Bronchial epithelial cell (primary cell): ENCODE results near the gene OR2D2. TPM values are rescaled to one million over a fixed set of nuclear protein-coding genes. Genes with fewer than 3 reads are reported as not detected.
"Not testable (repeated sequence)": the region's sequence is repeated elsewhere in the genome, so short reads cannot be mapped to it uniquely, and the experiment has no call there.

Experiments
- DNase-seq: peaks from one replicate; pipeline ENCODE4 v3.0.0-alpha.2; 2010; ENCODE audit warnings: low read depth
- FAIRE-seq: peaks from 2 replicates; lab custom pipeline; 2011; peaks lifted over from hg19 to GRCh38; lab: Jason Lieb, UNC
- H3K27me3 ChIP-seq: 2 replicates; pipeline ENCODE4 v1.5.1; 2011; ENCODE audit warnings: low read length; ENCODE audit not compliant: control insufficient read depth, insufficient read depth
- H3K36me3 ChIP-seq: 2 replicates; pipeline ENCODE4 v1.5.1; 2011; ENCODE audit warnings: low read length; ENCODE audit not compliant: control insufficient read depth, insufficient read depth
- H3K4me3 ChIP-seq: 2 replicates; pipeline ENCODE4 v1.5.1; 2011; ENCODE audit warnings: mild to moderate bottlenecking, low read depth, low read length, control low read depth
- CTCF ChIP-seq: IDR thresholded peaks from 2 replicates; pipeline ENCODE4 v1.5.1; 2011; ENCODE audit warnings: mild to moderate bottlenecking, moderate library complexity, low read length, control low read depth, inconsistent platforms; ENCODE audit not compliant: insufficient read depth, severe bottlenecking
- total RNA-seq: library from RNA; depleted of rRNA; stranded (reverse); fragments of >200 nt; gene quantifications from 2 replicates; pipeline ENCODE4 v1.2.1, GENCODE V29; 2014

OR2D2 gene
- total RNA-seq, 1 donor from 2014 or later, result not detected

DNA sequence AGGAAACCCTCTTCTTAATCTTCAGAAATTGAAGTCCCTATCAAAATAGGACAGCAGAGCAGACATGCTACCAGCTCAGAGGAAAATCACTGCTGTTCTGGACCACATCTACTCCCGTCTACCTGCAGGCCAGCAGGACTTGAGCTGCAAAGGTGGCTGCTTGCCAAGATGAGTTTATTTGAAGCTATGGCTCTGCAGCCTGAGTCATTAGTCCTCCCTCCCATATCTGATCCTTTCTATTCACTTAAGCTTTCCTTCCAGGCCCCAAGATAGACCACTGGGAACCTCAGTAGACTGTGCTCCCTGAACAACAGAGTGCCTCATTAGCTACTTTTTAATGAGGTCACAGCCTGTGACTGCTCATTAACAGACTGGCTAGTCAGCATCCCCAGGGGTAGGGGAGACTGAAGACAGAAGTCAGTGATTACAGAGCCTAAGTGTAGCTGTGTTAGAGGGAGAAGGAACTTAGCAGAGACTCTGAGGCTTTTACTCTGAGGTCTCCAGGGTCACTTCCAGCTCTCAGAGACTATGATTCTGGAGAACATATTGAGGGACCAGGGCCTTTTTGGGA is 36.2 kb downstream of the OR2D2 start:
- peak; percentile 84 for DNase-seq

DNA sequence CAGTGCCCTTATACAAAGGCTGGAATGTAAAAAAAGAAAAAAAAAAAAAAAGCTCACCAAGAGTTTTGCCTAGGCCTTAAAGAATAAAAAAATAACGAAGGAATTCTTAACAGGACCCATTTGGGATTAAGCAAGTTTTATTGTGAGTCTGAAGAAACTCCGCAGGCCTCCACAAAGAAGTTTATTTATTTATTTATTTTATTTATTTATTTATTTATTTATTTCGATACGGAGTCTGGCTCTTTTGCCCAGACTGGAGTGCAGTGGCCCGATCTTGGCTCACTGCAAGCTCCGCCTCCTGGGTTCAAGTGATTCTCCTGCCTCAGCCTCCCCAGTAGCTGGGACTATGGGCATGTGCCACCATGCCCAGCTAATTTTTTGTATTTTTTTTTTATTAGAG is 37.5 kb downstream of the OR2D2 start:
- not testable (repeated sequence) for DNase-seq, H3K27me3 ChIP-seq, FAIRE-seq, H3K4me3 ChIP-seq, H3K36me3 ChIP-seq

More for the DNA sequence above, 36.2 kb downstream of the OR2D2 start:
- Histone ChIP-seq H3K4me3 (no peak overlapping the region), H3K36me3 (no peaks in the 10 kb centered on the region), H3K27me3 (no peaks in the 10 kb centered on the region)
- no peak for TF ChIP-seq CTCF
- FAIRE-seq, result no peak

DNA sequence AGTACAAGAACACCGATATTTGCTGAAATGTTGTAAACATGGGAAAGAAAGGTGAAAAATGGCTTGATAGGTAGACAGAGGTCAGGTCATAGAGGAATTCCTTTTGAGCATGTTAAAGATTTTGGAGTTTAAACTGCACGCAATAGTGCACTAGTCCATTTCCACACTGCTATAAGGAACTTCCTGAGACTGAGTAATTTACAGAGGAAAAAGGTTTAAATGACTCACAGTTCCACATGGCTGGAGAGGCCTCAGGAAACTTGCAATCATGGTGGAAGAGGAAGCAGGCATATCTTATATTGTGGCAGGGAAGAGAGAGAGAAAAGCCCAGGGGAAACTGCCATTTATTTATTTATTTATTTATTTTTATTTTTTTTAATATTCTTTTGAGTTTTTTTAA is 41.8 kb downstream of the OR2D2 start:
- DNase-seq (peak; percentile 3), FAIRE-seq (no peak)
- Histone ChIP-seq H3K27me3 (no peaks in the 10 kb centered on the region), H3K36me3 (no peaks in the 10 kb centered on the region), H3K4me3 (no peak overlapping the region)
- no peak for TF ChIP-seq CTCF

DNA sequence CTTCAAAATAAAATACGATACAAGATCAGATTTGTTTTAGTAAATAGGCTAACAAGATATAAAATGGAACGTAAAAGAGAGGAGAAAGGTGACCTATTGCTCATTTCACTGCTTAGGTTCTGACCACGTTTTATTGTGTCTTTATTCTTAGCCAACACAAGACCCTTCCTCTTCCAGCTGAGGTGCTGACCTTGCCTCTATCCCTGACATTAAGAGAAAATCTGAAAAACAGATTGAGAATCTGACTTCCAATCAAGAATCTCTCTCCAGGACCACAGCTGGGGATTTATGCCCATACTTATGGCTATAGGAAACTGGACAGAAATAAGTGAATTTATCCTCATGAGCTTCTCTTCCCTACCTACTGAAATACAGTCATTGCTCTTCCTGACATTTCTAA is 46.9 kb downstream of the OR2D2 start, which contains the start of gene OR10A5:
TSS of gene OR10A5 (plus strand) at position 301 of the 400 bp plus-strand sequence. CDS start at position 301, 0 bp downstream.
- DNase-seq (no peak), FAIRE-seq (no peak)
- no peak for TF ChIP-seq CTCF
- H3K27me3 ChIP-seq, result no peaks in the 10 kb centered on the region
- no peak within 1 kb of the TSS for H3K4me3 ChIP-seq
- no peaks in the 10 kb centered on the region for H3K36me3 ChIP-seq

- FAIRE-seq (no peak), DNase-seq (no peak)
- Histone ChIP-seq H3K36me3 (no peaks in the 10 kb centered on the region), H3K27me3 (no peaks in the 10 kb centered on the region), H3K4me3 (no peak overlapping the region)
- no peak for TF ChIP-seq CTCF
These were observed 47.9 kb downstream of the OR2D2 start for GRCh38 chr11:6844356-6844755.

DNA sequence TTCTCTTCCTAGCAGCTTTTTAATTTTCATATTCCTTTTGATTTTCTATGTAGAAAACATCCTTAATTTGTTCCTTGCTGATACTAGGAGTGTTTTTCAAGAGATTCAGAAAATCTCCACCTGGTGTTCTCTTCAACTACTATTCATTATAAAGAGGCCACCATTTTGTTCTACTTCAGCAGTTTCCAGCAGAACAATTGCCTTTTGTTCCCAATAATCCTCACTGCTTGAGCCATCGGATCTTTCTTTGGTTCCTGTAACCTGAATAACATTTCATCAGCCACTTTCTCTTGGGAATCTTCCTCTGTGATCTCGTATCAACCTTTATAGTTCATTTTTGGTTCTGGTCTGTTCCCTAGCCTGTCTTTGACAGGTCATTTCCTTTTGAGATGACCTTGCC is 48.6 kb downstream of the OR2D2 start:
- no peak for TF ChIP-seq CTCF
- FAIRE-seq (no peak), DNase-seq (no peak)
- Histone ChIP-seq H3K4me3 (no peak overlapping the region), H3K27me3 (no peaks in the 10 kb centered on the region), H3K36me3 (no peaks in the 10 kb centered on the region)
